HG03060 (cell line): ENCODE results near the gene TMCC1.
"Not testable (repeated sequence)": the region's sequence is repeated elsewhere in the genome, so short reads cannot be mapped to it uniquely, and the experiment has no call there.

ENCODE experiments used
- ATAC-seq: cut with Tn5 transposase; IDR thresholded peaks from one replicate; pipeline ENCODE4 v1.9.1; 2021; ENCODE audit warnings: low read depth, moderate number of reproducible peaks; ENCODE audit not compliant: unreplicated experiment

The TMCC1 gene

DNA sequence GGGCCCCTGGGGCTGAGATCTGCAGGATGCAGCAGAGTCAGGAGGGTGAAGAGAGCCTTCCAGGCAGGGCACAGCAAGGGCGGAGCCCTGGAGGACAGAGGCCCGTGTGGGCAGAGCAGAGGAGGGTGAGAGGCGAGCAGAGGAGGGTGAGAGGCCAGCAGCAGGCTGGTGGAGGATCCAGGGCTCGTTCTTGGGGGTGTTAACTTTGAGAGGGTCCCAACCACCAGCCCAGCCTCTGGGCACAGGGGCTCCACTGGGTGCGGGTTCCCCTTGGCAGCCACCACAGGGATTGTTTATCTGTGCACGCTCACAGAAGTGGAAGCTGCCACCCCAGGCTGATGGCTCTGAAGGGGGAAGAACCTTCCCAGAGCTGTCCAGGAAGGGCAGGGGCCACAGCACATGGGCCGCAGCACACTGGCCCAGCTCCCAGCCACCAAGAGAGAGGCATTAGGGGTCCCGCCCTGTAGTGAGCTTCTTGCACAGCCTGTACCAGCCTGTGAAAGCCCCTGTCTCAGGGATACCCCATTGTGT lies 277.7 kb downstream of the TMCC1 start:
- ATAC-seq: no peak

GRCh38 chr3:129614927-129615363 lies 278.6 kb downstream of the TMCC1 start:
- ATAC-seq: no peak

GRCh38 chr3:129614435-129614834 lies 279.1 kb downstream of the TMCC1 start:
- no peak for ATAC-seq

DNA sequence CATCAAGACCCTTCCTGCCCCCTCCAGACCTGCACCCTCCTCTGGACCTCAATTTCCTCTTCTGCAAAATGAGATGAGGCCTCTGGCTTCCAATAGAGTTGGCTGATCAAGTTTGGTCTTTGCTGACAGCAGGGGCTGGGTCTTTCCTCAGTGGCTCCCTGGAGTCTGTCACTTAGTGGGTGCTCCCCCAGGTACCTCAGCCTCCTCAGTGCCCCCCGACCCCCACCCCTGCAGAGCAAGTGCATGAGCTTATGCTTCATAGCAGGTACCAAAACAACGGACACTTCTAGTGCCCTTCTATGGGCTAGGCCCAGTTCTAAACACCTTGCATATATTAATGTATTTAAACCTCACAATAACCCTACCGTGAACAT lies 280.2 kb downstream of the TMCC1 start:
- no peak for ATAC-seq

- no peak for ATAC-seq
Measured at GRCh38 chr3:129612534-129613366, 280.8 kb downstream of the TMCC1 start.

DNA sequence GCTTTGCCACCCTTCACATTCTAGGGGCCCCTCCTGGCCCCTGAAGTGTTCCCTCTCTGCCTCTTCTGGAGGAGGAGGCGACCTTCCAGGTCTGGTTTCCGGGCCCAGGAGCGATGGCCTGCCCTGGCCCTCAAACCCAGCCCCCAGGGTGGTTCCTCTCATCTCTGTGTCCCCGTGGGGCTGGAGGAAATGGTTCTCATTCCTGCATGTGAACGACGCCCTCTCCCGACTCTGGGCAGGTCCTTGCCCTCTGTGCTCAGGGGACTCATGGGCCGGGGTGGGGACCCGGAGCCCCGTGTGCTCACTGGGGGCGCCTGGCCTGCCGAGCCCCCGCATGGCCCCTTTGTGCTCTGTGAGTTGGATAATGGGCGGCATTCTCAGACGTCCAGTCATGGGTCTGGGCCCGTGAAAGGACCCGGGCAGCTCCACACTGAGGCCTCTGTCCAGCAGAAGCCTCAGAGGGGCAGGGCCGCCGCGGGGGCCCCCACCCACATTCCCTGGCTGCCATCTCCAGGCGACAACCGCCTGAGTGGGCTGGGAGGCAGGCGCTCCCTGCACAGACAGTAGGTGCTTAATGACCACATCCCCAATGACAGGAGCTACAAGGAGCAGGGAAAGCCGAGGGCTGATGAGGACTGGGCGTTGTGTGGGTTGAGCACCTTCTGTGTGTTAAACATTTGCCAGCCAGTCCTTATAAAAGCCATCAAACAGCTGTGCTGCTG lies 281.5 kb downstream of the TMCC1 start:
- ATAC-seq: no peak

DNA sequence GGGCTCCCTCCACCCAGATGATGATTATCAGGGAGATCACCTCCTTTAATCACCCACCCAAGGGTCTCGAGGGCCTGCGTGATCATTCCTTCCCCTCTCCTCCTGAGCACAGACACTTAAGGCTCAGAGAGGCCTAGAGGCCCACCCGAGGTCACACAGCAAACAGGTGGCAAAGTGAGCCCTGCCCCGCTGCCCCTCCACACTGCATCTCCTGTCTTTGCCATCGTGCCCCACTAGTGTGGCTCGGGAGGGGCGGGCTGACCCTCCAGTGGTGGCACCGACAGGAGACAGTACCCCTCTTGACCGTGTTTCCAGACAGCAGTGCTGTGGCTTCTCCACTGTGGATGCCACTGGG lies 282.1 kb downstream of the TMCC1 start:
- ATAC-seq: no peak

DNA sequence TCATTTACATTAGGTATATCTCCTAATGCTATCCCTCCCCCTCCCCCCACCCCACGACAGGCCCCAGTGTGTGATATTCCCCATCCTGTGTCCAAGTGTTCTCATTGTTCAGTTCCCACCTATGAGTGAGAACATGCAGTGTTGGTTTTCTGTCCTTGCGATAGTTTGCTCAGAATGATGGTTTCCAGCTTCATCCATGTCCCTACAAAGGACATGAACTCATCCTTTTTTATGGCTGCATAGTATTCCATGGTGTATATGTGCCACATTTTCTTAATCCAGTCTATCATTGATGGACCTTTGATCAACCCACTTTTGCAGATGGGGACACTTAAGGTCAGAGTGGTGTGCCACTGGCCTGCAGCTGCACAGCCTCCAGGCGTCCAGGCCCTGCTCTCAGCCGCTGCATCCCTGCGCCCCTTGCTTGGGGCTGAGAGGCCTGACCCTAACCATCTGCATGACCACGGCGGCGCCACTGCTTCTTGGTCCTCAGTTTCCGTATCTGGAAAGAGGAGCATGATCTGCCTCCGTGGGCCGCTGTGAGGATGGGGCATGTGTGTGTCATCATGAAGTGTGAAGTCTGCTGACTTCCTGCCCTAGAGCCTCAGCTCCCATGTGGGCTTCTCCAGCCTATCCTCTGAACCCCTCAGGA lies 282.6 kb downstream of the TMCC1 start:
- not testable (repeated sequence) for ATAC-seq

GRCh38 chr3:129610276-129610675 lies 283.2 kb downstream of the TMCC1 start:
- ATAC-seq: no peak

- ATAC-seq: no peak
Measured at GRCh38 chr3:129609591-129610182, 283.8 kb downstream of the TMCC1 start.

DNA sequence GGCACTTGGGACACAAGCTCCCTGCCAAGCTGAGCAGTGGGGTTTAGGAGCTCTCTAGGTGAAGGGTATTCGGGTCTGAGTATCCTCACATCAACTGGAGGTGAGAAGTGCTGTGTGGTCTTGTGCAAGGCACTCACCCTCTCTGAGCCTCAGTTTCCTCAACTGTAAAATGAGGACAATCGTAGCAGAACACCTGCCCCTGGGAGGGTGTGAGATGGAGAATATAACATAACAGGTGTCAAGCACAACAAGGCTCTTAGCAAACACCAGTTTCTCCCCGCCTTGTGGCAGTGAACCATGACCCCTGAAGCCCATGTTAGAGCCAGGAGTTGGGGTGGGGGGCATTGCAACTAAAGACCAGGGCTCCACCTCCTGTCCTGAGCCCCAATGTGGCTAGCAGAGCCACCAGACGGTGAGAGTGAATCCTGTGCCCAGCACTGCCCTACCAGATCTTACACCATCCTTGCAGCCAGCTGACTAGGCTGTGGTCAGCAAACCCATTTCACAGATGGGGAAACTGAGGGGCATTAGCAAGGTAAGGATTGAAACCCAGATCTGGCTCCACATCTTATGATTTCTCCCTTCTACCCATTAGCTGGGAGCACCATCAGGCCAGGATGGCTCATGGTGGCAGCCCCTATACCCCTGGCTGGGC lies 284.4 kb downstream of the TMCC1 start:
- ATAC-seq: no peak

DNA sequence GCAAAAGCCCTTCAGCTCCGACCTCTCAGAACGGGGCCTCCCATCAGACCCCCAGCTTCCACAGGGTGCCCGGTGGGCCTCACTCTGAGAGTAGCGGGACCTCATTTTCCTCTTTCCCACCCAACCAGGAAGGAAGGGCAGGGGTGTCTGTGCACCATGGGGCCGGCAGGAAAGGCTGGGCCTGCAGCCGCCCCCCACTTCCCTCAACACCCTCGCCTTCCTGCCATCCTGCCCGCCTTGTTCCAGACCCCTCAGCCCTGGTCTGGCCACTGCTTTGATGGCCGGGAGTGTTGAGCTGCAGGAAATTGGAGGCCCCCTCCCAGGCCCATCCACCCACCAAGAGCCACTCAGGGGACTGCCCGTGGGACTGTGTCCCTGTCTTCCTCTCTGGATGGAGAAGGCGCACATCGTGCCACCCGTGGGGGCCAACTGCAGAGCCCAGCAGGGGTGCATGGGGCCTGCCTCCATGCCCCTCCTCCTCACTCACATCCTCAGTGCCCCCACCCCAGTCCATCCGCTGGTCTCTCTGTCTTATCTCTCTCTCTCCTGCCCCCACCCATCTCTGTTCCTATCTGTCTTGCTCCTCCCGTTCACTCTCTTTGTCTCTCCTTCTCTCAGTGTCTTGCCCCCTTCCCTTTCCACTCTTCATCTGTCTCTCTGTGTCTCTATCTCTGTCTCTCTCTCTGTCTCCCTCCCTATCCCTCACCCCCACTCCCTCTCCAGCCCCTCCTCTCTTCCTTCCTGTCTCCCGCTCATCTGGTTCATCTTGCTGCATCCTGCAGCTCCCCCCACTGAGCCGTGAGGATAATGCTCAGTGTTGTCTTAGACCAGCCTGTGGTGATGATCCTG lies 285.2 kb downstream of the TMCC1 start:
- ATAC-seq: no peak

- no peak for ATAC-seq
Measured at GRCh38 chr3:129607391-129608068, 286.0 kb downstream of the TMCC1 start.

GRCh38 chr3:129606636-129607390 lies 286.7 kb downstream of the TMCC1 start, which contains the start of gene PLXND1:
Gene PLXND1 (minus strand): TSS chr3:129606676. CDS start chr3:129606639, 37 bp downstream.
- ATAC-seq: no peak

DNA sequence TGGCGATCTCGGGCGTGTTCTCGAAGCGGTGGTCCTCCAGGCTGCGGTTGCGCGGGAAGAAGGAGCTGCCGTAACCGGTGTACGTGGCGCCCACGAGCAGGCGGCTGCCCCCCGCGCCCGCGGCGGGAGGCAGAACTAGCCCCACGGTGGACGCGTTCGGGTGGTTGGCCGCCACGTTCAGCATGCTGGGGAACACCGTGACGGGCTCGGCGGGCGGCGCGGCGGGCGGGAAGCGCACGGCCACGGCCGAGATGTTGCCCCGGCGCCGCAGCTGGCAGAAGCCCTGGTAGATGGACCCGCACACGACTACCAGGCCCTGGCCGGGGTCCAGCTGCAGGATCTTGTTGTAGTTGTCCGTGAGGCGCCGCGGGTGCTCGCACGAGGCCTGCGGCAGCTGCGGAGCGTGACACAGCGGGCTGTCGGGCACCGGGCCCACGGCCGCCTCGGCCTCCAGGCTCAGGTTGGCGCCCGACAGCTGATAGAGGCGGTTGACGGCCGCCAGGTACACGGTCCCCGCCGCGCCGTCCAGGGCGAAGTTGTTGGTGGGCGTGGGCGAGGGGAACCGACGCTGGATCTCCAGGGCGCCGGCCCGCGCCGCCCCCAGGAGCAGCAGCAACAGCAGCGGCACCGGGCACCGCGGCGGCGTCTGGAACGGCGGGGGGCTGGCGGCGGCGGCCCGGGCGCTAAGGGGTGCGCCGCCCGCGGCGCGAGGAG lies 287.4 kb downstream of the TMCC1 start:
- no peak for ATAC-seq

DNA sequence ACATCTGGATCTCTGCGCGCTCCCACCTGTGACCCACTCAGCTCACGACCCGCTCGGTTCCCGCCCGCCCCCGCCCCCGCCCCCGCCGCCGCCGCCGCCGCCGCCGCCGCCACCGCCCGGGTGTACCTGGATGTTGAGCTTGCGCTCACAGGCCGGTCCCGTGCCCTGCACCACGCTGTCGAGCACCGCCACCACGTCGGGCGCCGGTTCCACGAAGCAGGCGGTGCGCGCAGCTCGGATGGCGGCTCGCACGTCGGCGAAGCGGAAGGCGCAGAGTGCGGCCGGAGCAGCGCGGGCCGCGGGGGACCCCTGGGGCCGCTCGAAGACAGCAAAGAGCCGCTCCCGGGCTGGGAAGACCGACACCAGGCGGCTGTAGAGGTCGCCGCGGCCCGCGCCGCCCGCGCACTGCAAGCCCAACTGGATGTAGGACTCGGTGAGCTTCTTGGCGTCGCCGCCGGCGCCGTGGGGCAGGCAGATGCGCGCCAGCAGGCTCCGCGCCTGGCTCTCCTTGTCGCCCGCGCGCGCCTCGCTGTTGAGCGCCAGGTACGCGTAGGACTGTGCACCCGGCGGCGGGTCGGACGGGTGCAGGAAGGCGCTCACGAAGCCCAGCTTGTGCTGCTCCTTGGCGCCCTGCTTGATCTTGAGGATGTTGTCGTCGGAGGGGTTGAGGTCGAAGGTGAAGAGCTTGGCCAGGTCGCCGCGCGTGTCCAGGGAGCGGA lies 288.1 kb downstream of the TMCC1 start:
- ATAC-seq: no peak

DNA sequence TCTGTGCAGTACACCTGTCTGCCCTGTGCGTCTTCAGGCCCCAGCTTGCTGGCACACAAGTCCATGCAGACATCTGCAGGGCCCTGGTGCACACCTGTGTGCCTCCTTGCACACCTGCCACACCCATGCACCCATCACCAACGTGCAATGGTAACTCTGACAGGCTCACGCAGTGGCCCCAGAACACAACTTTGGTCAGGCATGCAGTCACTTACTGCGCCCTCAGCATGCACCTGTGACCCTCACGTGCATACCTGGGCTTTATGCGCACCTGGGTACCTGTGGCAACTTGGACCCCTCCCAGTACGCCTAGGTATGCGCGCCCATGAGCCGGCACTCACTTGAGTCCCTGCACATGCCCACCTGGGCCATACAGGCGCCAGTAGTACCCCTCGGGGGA lies 288.7 kb downstream of the TMCC1 start:
- no peak for ATAC-seq
